HL-60 (cell line): ENCODE results near the gene TUBB8.

Source experiments
- POLR2AphosphoS5 ChIP-seq: IDR thresholded peaks from 2 replicates; pipeline ENCODE4 v1.6.1; 2012; ENCODE audit warnings: low read depth
- SPI1 ChIP-seq: IDR thresholded peaks from 2 replicates; pipeline ENCODE4 v1.6.1; 2012; ENCODE audit warnings: low read depth, mild to moderate bottlenecking, borderline replicate concordance
- TF ChIP-seq, protein P1 (sequence below): IDR thresholded peaks from one replicate; pipeline ENCODE4 v1.5.1; 2011; ENCODE audit warnings: low read length, control low read depth, inconsistent platforms; ENCODE audit not compliant: insufficient read depth
- TF ChIP-seq, protein P2 (sequence below): IDR thresholded peaks from 2 replicates; pipeline ENCODE4 v1.6.1; 2012; ENCODE audit warnings: low read depth; ENCODE audit not compliant: insufficient replicate concordance

- TF ChIP-seq, protein P1, sequence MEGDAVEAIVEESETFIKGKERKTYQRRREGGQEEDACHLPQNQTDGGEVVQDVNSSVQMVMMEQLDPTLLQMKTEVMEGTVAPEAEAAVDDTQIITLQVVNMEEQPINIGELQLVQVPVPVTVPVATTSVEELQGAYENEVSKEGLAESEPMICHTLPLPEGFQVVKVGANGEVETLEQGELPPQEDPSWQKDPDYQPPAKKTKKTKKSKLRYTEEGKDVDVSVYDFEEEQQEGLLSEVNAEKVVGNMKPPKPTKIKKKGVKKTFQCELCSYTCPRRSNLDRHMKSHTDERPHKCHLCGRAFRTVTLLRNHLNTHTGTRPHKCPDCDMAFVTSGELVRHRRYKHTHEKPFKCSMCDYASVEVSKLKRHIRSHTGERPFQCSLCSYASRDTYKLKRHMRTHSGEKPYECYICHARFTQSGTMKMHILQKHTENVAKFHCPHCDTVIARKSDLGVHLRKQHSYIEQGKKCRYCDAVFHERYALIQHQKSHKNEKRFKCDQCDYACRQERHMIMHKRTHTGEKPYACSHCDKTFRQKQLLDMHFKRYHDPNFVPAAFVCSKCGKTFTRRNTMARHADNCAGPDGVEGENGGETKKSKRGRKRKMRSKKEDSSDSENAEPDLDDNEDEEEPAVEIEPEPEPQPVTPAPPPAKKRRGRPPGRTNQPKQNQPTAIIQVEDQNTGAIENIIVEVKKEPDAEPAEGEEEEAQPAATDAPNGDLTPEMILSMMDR = no peak
- TF ChIP-seq POLR2AphosphoS5 = no peak
- TF ChIP-seq, protein P2, sequence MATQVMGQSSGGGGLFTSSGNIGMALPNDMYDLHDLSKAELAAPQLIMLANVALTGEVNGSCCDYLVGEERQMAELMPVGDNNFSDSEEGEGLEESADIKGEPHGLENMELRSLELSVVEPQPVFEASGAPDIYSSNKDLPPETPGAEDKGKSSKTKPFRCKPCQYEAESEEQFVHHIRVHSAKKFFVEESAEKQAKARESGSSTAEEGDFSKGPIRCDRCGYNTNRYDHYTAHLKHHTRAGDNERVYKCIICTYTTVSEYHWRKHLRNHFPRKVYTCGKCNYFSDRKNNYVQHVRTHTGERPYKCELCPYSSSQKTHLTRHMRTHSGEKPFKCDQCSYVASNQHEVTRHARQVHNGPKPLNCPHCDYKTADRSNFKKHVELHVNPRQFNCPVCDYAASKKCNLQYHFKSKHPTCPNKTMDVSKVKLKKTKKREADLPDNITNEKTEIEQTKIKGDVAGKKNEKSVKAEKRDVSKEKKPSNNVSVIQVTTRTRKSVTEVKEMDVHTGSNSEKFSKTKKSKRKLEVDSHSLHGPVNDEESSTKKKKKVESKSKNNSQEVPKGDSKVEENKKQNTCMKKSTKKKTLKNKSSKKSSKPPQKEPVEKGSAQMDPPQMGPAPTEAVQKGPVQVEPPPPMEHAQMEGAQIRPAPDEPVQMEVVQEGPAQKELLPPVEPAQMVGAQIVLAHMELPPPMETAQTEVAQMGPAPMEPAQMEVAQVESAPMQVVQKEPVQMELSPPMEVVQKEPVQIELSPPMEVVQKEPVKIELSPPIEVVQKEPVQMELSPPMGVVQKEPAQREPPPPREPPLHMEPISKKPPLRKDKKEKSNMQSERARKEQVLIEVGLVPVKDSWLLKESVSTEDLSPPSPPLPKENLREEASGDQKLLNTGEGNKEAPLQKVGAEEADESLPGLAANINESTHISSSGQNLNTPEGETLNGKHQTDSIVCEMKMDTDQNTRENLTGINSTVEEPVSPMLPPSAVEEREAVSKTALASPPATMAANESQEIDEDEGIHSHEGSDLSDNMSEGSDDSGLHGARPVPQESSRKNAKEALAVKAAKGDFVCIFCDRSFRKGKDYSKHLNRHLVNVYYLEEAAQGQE = no peak
- TF ChIP-seq SPI1 = no peak
These were observed at the start of gene TUBB8 for GRCh38 chr10:48996-49395.
